Measurements from ENCODE around the gene OPN3.

OPN3 gene

DNA sequence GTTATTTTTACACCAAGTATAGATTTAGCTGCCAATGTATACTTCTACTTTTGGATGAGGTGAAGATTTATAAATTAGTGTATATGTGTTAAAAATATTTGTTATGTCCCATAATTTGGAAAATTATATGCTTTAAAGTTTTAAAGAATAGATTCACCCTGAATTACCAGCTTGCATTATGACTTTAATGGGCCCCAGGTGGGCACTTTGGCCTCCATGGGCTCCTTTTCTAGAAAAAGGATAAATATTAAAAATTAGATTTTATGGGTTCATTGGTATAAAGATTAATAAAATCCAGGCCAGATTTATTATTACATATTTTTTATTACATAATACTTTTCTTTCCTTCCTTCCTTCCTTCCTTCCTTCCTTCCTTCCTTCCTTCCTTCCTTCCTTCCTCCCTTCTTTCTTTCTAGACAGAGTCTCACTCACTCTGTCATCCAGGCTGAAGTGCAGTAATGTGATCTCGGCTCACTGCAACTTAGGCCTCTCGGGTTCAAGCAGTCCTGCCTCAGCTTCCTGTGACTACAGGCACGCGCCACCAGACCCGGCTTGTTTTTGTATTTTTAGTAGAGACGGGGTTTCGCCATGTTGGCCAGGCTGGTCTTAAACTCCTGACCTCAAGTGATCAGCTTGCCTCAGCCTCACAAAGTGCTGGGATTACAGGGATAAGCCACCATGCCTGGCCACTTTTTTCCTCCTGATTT, 86.1 kb downstream of the OPN3 start:
- Mint-ChIP-seq H3K4me3 (no peak overlapping the region), H3K36me3 (ENCODE audit: low read depth) (no peaks in the 10 kb centered on the region), H3K27me3 (ENCODE audit: low read depth, poor library complexity) (no peaks in the 10 kb centered on the region), H3K9me3 (no peaks in the 10 kb centered on the region), H3K27ac (no peak overlapping the region), H3K4me1 (no peaks in the 10 kb centered on the region)
- TF ChIP-seq, protein P1, sequence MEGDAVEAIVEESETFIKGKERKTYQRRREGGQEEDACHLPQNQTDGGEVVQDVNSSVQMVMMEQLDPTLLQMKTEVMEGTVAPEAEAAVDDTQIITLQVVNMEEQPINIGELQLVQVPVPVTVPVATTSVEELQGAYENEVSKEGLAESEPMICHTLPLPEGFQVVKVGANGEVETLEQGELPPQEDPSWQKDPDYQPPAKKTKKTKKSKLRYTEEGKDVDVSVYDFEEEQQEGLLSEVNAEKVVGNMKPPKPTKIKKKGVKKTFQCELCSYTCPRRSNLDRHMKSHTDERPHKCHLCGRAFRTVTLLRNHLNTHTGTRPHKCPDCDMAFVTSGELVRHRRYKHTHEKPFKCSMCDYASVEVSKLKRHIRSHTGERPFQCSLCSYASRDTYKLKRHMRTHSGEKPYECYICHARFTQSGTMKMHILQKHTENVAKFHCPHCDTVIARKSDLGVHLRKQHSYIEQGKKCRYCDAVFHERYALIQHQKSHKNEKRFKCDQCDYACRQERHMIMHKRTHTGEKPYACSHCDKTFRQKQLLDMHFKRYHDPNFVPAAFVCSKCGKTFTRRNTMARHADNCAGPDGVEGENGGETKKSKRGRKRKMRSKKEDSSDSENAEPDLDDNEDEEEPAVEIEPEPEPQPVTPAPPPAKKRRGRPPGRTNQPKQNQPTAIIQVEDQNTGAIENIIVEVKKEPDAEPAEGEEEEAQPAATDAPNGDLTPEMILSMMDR (IDR thresholded peaks at IDR 0.05): no peak
- DNase-seq: no peak

DNA sequence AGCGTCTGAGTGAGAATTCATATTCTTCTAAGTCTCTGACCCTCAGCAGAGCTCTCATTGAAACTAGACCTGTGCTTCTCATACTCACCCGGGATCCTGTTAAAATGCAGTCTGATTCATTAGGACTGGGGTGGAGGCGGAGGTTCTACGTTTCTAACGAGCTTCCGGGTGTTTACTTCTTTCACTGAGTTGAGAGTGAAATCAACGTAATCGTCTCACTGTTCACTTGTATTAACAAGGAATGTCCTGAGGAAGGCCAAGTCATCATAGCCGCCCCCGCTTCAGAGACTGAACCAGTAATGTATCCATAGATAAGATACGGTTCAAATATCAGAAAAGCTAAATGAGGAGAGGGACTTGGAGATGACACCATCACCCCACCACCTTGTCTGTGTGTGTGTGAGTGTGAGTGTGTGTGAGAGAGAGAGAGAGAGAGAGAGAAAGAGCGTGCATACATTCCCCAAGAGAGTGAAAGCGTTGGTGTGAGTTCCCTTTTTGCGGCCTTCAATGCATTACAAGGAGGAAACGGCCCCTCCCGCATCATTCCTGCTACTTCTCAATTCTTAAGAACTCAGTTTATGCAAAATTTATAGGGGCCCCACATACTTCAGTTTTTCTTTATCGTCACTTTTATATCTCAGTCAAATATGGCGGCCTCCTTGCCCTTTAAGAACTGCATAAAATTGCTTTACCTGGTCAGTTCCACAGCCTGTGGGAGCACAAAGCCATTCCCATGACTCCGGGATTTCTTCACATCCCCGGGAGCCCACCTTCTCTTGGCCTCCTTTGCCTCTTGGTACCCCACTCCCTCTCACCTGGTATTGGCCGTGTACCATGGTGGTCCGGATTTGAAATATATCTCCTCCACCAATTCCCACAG, 88.2 kb downstream of the OPN3 start:
- Mint-ChIP-seq H3K36me3 (ENCODE audit: low read depth) (no peaks in the 10 kb centered on the region), H3K4me3 (no peak overlapping the region), H3K4me1 (no peaks in the 10 kb centered on the region), H3K27me3 (ENCODE audit: low read depth, poor library complexity) (no peaks in the 10 kb centered on the region), H3K9me3 (no peaks in the 10 kb centered on the region), H3K27ac (no peak overlapping the region)
- TF ChIP-seq, protein P1 (IDR thresholded peaks at IDR 0.05): no peak
- no peak for DNase-seq

DNA sequence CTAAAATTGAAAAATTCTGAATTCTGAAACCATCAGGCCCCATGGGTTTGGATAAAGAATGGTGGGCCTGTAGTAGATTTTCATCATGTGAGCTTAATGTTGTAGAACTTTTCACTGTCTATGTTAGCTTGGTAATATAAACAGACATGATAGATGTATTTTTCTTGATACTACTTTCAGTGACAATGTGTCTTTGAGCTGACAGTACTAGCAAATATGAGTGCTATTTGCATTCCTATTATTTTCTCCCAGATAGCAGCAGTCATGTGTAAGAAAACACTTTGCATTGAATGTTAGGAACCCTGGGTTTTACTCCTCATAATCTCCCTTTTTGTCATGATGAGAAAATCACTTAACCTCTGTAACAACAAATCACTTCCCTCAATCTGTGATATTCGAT, 89.9 kb downstream of the OPN3 start:
- Mint-ChIP-seq H3K9me3 (no peaks in the 10 kb centered on the region), H3K27ac (no peak overlapping the region), H3K4me1 (no peaks in the 10 kb centered on the region), H3K4me3 (no peak overlapping the region), H3K27me3 (ENCODE audit: low read depth, poor library complexity) (peaks cover 3% of the 10 kb centered on the region), H3K36me3 (ENCODE audit: low read depth) (no peaks in the 10 kb centered on the region)
- TF ChIP-seq, protein P1 (IDR thresholded peaks at IDR 0.05): no peak
- no peak for DNase-seq

DNA sequence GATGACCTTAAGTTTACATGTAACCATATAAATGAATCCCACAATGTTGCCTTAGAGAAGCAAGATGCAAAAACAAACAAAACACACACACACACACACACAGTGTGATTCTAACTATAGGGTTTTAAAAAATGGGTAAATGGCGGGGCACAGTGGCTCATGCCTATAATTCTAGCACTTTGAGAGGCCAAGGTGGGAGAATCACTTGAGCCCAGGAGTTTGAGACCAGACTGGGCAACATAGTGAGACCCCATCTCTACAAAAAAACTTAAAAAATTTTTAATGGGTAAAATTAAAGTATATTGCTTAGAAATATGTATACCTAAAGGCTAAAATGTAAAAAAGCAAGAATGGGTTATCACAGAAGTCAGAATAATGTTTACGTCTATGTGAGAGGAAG, 92.2 kb downstream of the OPN3 start:
- Mint-ChIP-seq H3K27me3 (ENCODE audit: low read depth, poor library complexity) (peaks cover 3% of the 10 kb centered on the region), H3K27ac (no peak overlapping the region), H3K9me3 (no peaks in the 10 kb centered on the region), H3K36me3 (ENCODE audit: low read depth) (no peaks in the 10 kb centered on the region), H3K4me1 (no peaks in the 10 kb centered on the region), H3K4me3 (no peak overlapping the region)
- no peak for DNase-seq
- TF ChIP-seq, protein P1 (IDR thresholded peaks at IDR 0.05): no peak

Data from nephron progenitor cell (in vitro differentiated cells).